ENCODE data around the gene ACTN2. TPM values are rescaled to one million over a fixed set of nuclear protein-coding genes. Genes with fewer than 3 reads are reported as not detected.

The ACTN2 gene
- polyA plus RNA-seq, 3 donors: 0.07 TPM; not detected in 2

- Mint-ChIP-seq H3K36me3 (no peaks in the 10 kb centered on the region), H3K27ac (no peak overlapping the region), H3K9me3 (peaks cover 0 to 2% (median 0%) of the 10 kb centered on the region in 7 donors), H3K27me3 (ENCODE audit: low read depth in 3 of 3) (peaks cover 2 to 6% (median 5%) of the 10 kb centered on the region in 3 donors), H3K4me1 (no peaks in the 10 kb centered on the region), H3K4me3 (no peak overlapping the region)
- no peaks in the 10 kb centered on the region for H3K9me3 ChIP-seq (replicated peaks in 1 of 2; ENCODE audit: control insufficient read depth in 1 of 2, insufficient read depth in 1 of 2, low read length in 2 of 2)
- H3K79me2 ChIP-seq (ENCODE audit: insufficient read depth, low read length): no peaks in the 10 kb centered on the region
- H4K20me1 ChIP-seq (ENCODE audit: insufficient read depth, low read length): no peaks in the 10 kb centered on the region
- H3K4me1 ChIP-seq (ENCODE audit: control insufficient read depth in 1 of 2, insufficient read depth in 2 of 2, low read length in 2 of 2): no peaks in the 10 kb centered on the region
- no peak overlapping the region for H3K4me3 ChIP-seq (replicated peaks in 1 of 3; ENCODE audit: low read depth in 2 of 3, low read length in 3 of 3)
- intact Hi-C loops (cut with micrococcal nuclease): no loop called here
- H3K4me2 ChIP-seq (replicated peaks; ENCODE audit: extremely low read depth, low read length, poor library complexity, severe bottlenecking): no peak overlapping the region
- 95% methylated on average over 22 of the region's 22 CpGs for WGBS (ENCODE audit: insufficient coverage)
- H3K27me3 ChIP-seq (ENCODE audit: control insufficient read depth in 2 of 2, insufficient read depth in 2 of 2, low read length in 2 of 2): no peaks in the 10 kb centered on the region
- no peak overlapping the region for H2AFZ ChIP-seq (ENCODE audit: insufficient read depth, low read depth, low read length, poor library complexity, severe bottlenecking)
- no peaks in the 10 kb centered on the region for H3K36me3 ChIP-seq (replicated peaks in 1 of 2; ENCODE audit: control insufficient read depth in 1 of 2, insufficient read depth in 2 of 2, low read length in 2 of 2)
- no peak for TF ChIP-seq CTCF (IDR thresholded peaks at IDR 0.05)
- no peak overlapping the region for H3K27ac ChIP-seq (ENCODE audit: low read depth in 1 of 2, low read length in 2 of 2)
- DNase-seq: no peak
- no peak overlapping the region for H3K9ac ChIP-seq (ENCODE audit: insufficient read depth, low read length, poor library complexity, severe bottlenecking)
Measured at GRCh38 chr1:236744533-236744932, 58.2 kb downstream of the ACTN2 start.

GRCh38 chr1:236746785-236747184 lies 60.5 kb downstream of the ACTN2 start:
- Mint-ChIP-seq H3K4me3 (no peak overlapping the region), H3K27ac (no peak overlapping the region), H3K9me3 (peaks cover 0 to 2% (median 0%) of the 10 kb centered on the region in 7 donors), H3K36me3 (no peaks in the 10 kb centered on the region), H3K27me3 (ENCODE audit: low read depth in 3 of 3) (peaks cover 2 to 13% (median 5%) of the 10 kb centered on the region in 3 donors), H3K4me1 (peaks cover 4% of the 10 kb centered on the region)
- Histone ChIP-seq H3K9me3 (replicated peaks in 1 of 2; ENCODE audit: control insufficient read depth in 1 of 2, insufficient read depth in 1 of 2, low read length in 2 of 2) (no peaks in the 10 kb centered on the region), H3K27ac (ENCODE audit: low read depth in 1 of 2, low read length in 2 of 2) (no peak overlapping the region), H3K9ac (ENCODE audit: insufficient read depth, low read length, poor library complexity, severe bottlenecking) (no peak overlapping the region), H4K20me1 (ENCODE audit: insufficient read depth, low read length) (no peaks in the 10 kb centered on the region), H2AFZ (ENCODE audit: insufficient read depth, low read depth, low read length, poor library complexity, severe bottlenecking) (no peak overlapping the region), H3K79me2 (ENCODE audit: insufficient read depth, low read length) (no peaks in the 10 kb centered on the region), H3K27me3 (ENCODE audit: control insufficient read depth in 2 of 2, insufficient read depth in 2 of 2, low read length in 2 of 2) (no peaks in the 10 kb centered on the region), H3K4me2 (replicated peaks; ENCODE audit: extremely low read depth, low read length, poor library complexity, severe bottlenecking) (no peak overlapping the region), H3K36me3 (replicated peaks in 1 of 2; ENCODE audit: control insufficient read depth in 1 of 2, insufficient read depth in 2 of 2, low read length in 2 of 2) (no peaks in the 10 kb centered on the region), H3K4me1 (ENCODE audit: control insufficient read depth in 1 of 2, insufficient read depth in 2 of 2, low read length in 2 of 2) (no peaks in the 10 kb centered on the region), H3K4me3 (replicated peaks in 1 of 3; ENCODE audit: low read depth in 2 of 3, low read length in 3 of 3) (no peak overlapping the region)
- intact Hi-C loops (cut with micrococcal nuclease): no loop called here
- TF ChIP-seq CTCF (IDR thresholded peaks at IDR 0.05): no peak
- WGBS (ENCODE audit: insufficient coverage): 92% methylated on average over 2 of the region's 5 CpGs
- DNase-seq: no peak

Measured in CD14-positive monocyte (primary cell).